GM21786 (cell line): Measurements from ENCODE around the gene AVPR2.

Experiments used
- ATAC-seq: cut with Tn5 transposase; IDR thresholded peaks from one replicate; pipeline ENCODE4 v1.9.1; 2021; ENCODE audit not compliant: unreplicated experiment

Gene AVPR2

GRCh38 chrX:153903991-153904957, at the start of gene AVPR2:
TSS of gene AVPR2 (plus strand) at chrX:153904673. CDS start at chrX:153905146, 473 bp downstream.
- no peak for ATAC-seq

GRCh38 chrX:153854702-153855101, 49.8 kb upstream of the AVPR2 start:
- no peak for ATAC-seq

GRCh38 chrX:153857348-153857903, 47.0 kb upstream of the AVPR2 start:
- no peak for ATAC-seq

GRCh38 chrX:153861151-153861550, 43.3 kb upstream of the AVPR2 start:
- no peak for ATAC-seq

GRCh38 chrX:153861733-153862310, 42.7 kb upstream of the AVPR2 start:
- no peak for ATAC-seq

GRCh38 chrX:153862369-153863250, 41.9 kb upstream of the AVPR2 start:
- ATAC-seq: no peak

GRCh38 chrX:153863251-153863991, 41.1 kb upstream of the AVPR2 start:
- ATAC-seq: no peak

- no peak for ATAC-seq
Observed at GRCh38 chrX:153864101-153864500, 40.4 kb upstream of the AVPR2 start.

- no peak for ATAC-seq
Observed at GRCh38 chrX:153864561-153865320, 39.7 kb upstream of the AVPR2 start.

- ATAC-seq: no peak
Observed at GRCh38 chrX:153865321-153865580, 39.2 kb upstream of the AVPR2 start.

GRCh38 chrX:153865685-153866084, 38.8 kb upstream of the AVPR2 start:
- ATAC-seq: no peak

GRCh38 chrX:153866302-153867019, 38.0 kb upstream of the AVPR2 start:
- no peak for ATAC-seq

GRCh38 chrX:153867139-153867538, 37.3 kb upstream of the AVPR2 start:
- no peak for ATAC-seq

GRCh38 chrX:153867671-153868070, 36.8 kb upstream of the AVPR2 start:
- ATAC-seq: no peak

GRCh38 chrX:153868576-153869472, 35.6 kb upstream of the AVPR2 start:
- ATAC-seq: no peak

GRCh38 chrX:153869473-153870287, 34.8 kb upstream of the AVPR2 start:
- ATAC-seq: no peak

- ATAC-seq: no peak
Observed at GRCh38 chrX:153870288-153870690, 34.2 kb upstream of the AVPR2 start.
